GM23338 (cell line): ENCODE results near the gene TAF3.

Source experiments
- CREB1 ChIP-seq: fragments of 250-450 bp; sonication (Bioruptor Pico); IDR thresholded peaks from 2 replicates; pipeline ENCODE4 v1.5.0; 2020; ENCODE audit warnings: low read depth, mild to moderate bottlenecking, moderate library complexity
- EZH2 ChIP-seq: fragments of 200-600 bp; sonication (generic); IDR thresholded peaks from one replicate; pipeline ENCODE4 v1.8.0; 2017; ENCODE audit warnings: antibody characterized with exemption, mild to moderate bottlenecking, low read depth; ENCODE audit not compliant: unreplicated experiment
- EZH2phosphoT487 ChIP-seq: fragments of 200-600 bp; sonication (generic); IDR thresholded peaks from one replicate; pipeline ENCODE4 v1.8.1; 2018; ENCODE audit warnings: antibody characterized with exemption; ENCODE audit not compliant: unreplicated experiment
- JUNB ChIP-seq: IDR thresholded peaks from one replicate; pipeline ENCODE4 v1.6.1; 2016; ENCODE audit warnings: antibody characterized with exemption; ENCODE audit not compliant: unreplicated experiment
- NANOG ChIP-seq: IDR thresholded peaks from 2 replicates; pipeline ENCODE4 v1.6.1; 2016; ENCODE audit warnings: antibody characterized with exemption, borderline replicate concordance
- POLR2AphosphoS5 ChIP-seq: IDR thresholded peaks from 2 replicates; pipeline ENCODE4 v1.6.1; 2016; ENCODE audit warnings: antibody characterized with exemption, low read depth
- TF ChIP-seq, protein P1 (sequence below), 2 experiments: fragments of 200-600 bp in 1 of 2; sonication (generic) in 1 of 2; conservative IDR thresholded peaks; 2 replicates each; pipeline versions ENCODE4 v1.5.1 to v1.6.1; 2016 to 2017; ENCODE audit warnings: antibody characterized with exemption in 2 of 2, low read depth in 2 of 2, mild to moderate bottlenecking in 2 of 2, moderate library complexity in 1 of 2
- TF ChIP-seq, protein P2 (sequence below): IDR thresholded peaks from 2 replicates; pipeline ENCODE4 v1.6.1; 2016; ENCODE audit warnings: antibody characterized with exemption
- TF ChIP-seq, protein P3 (sequence below): IDR thresholded peaks from one replicate; pipeline ENCODE4 v1.6.1; 2018; ENCODE audit warnings: antibody characterized with exemption; ENCODE audit not compliant: unreplicated experiment

DNA sequence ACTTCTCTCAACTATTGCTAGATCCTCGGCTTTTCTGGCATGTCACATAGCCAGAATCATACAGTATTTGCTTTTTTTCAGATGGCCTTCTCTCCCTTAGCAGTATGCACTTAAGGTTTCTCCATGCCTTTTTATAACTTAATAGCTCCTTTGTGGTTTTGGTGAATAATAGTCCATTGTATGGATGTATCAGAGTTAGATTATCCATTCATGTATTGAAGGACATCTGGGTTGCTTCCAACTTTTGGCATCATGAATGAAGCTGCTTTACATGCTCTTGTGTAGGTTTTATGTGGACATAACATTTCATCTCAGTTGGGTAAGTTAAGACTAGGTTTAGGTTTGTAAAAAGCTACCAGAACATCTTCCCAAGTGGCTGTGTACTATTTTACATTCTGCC, 25.8 kb upstream of the TAF3 start:
- TF ChIP-seq, protein P1, sequence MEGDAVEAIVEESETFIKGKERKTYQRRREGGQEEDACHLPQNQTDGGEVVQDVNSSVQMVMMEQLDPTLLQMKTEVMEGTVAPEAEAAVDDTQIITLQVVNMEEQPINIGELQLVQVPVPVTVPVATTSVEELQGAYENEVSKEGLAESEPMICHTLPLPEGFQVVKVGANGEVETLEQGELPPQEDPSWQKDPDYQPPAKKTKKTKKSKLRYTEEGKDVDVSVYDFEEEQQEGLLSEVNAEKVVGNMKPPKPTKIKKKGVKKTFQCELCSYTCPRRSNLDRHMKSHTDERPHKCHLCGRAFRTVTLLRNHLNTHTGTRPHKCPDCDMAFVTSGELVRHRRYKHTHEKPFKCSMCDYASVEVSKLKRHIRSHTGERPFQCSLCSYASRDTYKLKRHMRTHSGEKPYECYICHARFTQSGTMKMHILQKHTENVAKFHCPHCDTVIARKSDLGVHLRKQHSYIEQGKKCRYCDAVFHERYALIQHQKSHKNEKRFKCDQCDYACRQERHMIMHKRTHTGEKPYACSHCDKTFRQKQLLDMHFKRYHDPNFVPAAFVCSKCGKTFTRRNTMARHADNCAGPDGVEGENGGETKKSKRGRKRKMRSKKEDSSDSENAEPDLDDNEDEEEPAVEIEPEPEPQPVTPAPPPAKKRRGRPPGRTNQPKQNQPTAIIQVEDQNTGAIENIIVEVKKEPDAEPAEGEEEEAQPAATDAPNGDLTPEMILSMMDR (conservative IDR thresholded peaks at IDR 0.05; ENCODE audit: low read depth in 2 of 2): no peak
- no peak for TF ChIP-seq EZH2
- TF ChIP-seq NANOG: no peak
- no peak for TF ChIP-seq POLR2AphosphoS5
- TF ChIP-seq JUNB: no peak
- TF ChIP-seq, protein P2, sequence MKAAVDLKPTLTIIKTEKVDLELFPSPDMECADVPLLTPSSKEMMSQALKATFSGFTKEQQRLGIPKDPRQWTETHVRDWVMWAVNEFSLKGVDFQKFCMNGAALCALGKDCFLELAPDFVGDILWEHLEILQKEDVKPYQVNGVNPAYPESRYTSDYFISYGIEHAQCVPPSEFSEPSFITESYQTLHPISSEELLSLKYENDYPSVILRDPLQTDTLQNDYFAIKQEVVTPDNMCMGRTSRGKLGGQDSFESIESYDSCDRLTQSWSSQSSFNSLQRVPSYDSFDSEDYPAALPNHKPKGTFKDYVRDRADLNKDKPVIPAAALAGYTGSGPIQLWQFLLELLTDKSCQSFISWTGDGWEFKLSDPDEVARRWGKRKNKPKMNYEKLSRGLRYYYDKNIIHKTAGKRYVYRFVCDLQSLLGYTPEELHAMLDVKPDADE: no peak
- TF ChIP-seq, protein P3, sequence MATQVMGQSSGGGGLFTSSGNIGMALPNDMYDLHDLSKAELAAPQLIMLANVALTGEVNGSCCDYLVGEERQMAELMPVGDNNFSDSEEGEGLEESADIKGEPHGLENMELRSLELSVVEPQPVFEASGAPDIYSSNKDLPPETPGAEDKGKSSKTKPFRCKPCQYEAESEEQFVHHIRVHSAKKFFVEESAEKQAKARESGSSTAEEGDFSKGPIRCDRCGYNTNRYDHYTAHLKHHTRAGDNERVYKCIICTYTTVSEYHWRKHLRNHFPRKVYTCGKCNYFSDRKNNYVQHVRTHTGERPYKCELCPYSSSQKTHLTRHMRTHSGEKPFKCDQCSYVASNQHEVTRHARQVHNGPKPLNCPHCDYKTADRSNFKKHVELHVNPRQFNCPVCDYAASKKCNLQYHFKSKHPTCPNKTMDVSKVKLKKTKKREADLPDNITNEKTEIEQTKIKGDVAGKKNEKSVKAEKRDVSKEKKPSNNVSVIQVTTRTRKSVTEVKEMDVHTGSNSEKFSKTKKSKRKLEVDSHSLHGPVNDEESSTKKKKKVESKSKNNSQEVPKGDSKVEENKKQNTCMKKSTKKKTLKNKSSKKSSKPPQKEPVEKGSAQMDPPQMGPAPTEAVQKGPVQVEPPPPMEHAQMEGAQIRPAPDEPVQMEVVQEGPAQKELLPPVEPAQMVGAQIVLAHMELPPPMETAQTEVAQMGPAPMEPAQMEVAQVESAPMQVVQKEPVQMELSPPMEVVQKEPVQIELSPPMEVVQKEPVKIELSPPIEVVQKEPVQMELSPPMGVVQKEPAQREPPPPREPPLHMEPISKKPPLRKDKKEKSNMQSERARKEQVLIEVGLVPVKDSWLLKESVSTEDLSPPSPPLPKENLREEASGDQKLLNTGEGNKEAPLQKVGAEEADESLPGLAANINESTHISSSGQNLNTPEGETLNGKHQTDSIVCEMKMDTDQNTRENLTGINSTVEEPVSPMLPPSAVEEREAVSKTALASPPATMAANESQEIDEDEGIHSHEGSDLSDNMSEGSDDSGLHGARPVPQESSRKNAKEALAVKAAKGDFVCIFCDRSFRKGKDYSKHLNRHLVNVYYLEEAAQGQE: no peak
- no peak for TF ChIP-seq CREB1 (CRISPR knock-in tag)
- TF ChIP-seq EZH2phosphoT487: no peak
